ENCODE measurements around the gene CDH8. TPM values are rescaled to one million over a fixed set of nuclear protein-coding genes. Genes with fewer than 3 reads are reported as not detected.
A peak's percentile ranks its signal among the peaks of the same experiment; 100 is the strongest.
"Not testable (repeated sequence)": the region's sequence is repeated elsewhere in the genome, so short reads cannot be mapped to it uniquely, and the experiment has no call there.

The CDH8 gene
- total and polyA plus RNA-seq, 4 donors = 0.02 to 3.1 (median 0.30) TPM

- no peak for DNase-seq
- no peak for ATAC-seq (ENCODE audit: insufficient read depth, low FRiP score)
- Histone ChIP-seq H3K27ac (ENCODE audit: low read depth in 1 of 2, low read length in 1 of 2) (no peak overlapping the region), H3K4me3 (no peak overlapping the region), H3K36me3 (ENCODE audit: control insufficient read depth in 4 of 4, insufficient read depth in 4 of 4, low read length in 4 of 4) (no peaks in the 10 kb centered on the region), H3K9ac (ENCODE audit: insufficient read depth in 1 of 2, low read length in 2 of 2) (no peak overlapping the region), H3K4me1 (ENCODE audit: control insufficient read depth in 5 of 5, insufficient read depth in 5 of 5, low read length in 5 of 5) (no peaks in the 10 kb centered on the region), H3K27me3 (ENCODE audit: control insufficient read depth in 3 of 3, insufficient read depth in 3 of 3, low read length in 2 of 3) (no peaks in the 10 kb centered on the region), H3K9me3 (ENCODE audit: control insufficient read depth in 4 of 4, insufficient read depth in 3 of 4, low read length in 3 of 4) (no peaks in the 10 kb centered on the region)
- no peak for TF ChIP-seq CTCF (IDR thresholded peaks at IDR 0.05; ENCODE audit: control extremely low read depth, extremely low read depth)
Observed at GRCh38 chr16:61715393-61715792, 320.8 kb downstream of the CDH8 start.

- Histone ChIP-seq H3K27ac (ENCODE audit: low read depth in 1 of 2, low read length in 1 of 2) (no peak overlapping the region), H3K4me1 (ENCODE audit: control insufficient read depth in 5 of 5, insufficient read depth in 5 of 5, low read length in 5 of 5) (no peaks in the 10 kb centered on the region), H3K36me3 (ENCODE audit: control insufficient read depth in 4 of 4, insufficient read depth in 4 of 4, low read length in 4 of 4) (no peaks in the 10 kb centered on the region), H3K9me3 (ENCODE audit: control insufficient read depth in 4 of 4, insufficient read depth in 3 of 4, low read length in 3 of 4) (no peaks in the 10 kb centered on the region), H3K27me3 (ENCODE audit: control insufficient read depth in 3 of 3, insufficient read depth in 3 of 3, low read length in 2 of 3) (no peaks in the 10 kb centered on the region), H3K9ac (ENCODE audit: insufficient read depth in 1 of 2, low read length in 2 of 2) (no peak overlapping the region), H3K4me3 (no peak overlapping the region)
- DNase-seq (no peak), ATAC-seq (ENCODE audit: insufficient read depth, low FRiP score) (no peak)
- 84 to 87% methylated on average over 5 of the region's 5 CpGs for WGBS, 2 donors
- TF ChIP-seq CTCF (IDR thresholded peaks at IDR 0.05; ENCODE audit: control extremely low read depth, extremely low read depth) = no peak
Observed at GRCh38 chr16:61713787-61714186, 322.5 kb downstream of the CDH8 start.

- H3K27me3 ChIP-seq (ENCODE audit: control insufficient read depth in 3 of 3, insufficient read depth in 3 of 3, low read length in 2 of 3); H3K27ac ChIP-seq (ENCODE audit: low read depth in 1 of 2, low read length in 1 of 2); H3K4me3 ChIP-seq; H3K9me3 ChIP-seq (ENCODE audit: control insufficient read depth in 4 of 4, insufficient read depth in 3 of 4, low read length in 3 of 4); ATAC-seq (ENCODE audit: insufficient read depth, low FRiP score); H3K4me1 ChIP-seq (ENCODE audit: control insufficient read depth in 5 of 5, insufficient read depth in 5 of 5, low read length in 5 of 5); H3K9ac ChIP-seq (ENCODE audit: insufficient read depth in 1 of 2, low read length in 2 of 2); DNase-seq; H3K36me3 ChIP-seq (ENCODE audit: control insufficient read depth in 4 of 4, insufficient read depth in 4 of 4, low read length in 4 of 4): not testable (repeated sequence)
- WGBS, 2 donors = 92 to 94% methylated on average over 4 of the region's 4 CpGs
Observed at GRCh38 chr16:61699640-61700039, 336.6 kb downstream of the CDH8 start.

- ATAC-seq (ENCODE audit: insufficient read depth, low FRiP score) (no peak), DNase-seq (peak in 2 of 3 donors; percentile 16 to 23)
- Histone ChIP-seq H3K4me3 (no peak overlapping the region), H3K27ac (ENCODE audit: low read depth in 1 of 2, low read length in 1 of 2) (no peak overlapping the region), H3K4me1 (ENCODE audit: control insufficient read depth in 5 of 5, insufficient read depth in 5 of 5, low read length in 5 of 5) (peaks cover 0 to 1% (median 0%) of the 10 kb centered on the region in 5 donors), H3K9me3 (ENCODE audit: control insufficient read depth in 4 of 4, insufficient read depth in 3 of 4, low read length in 3 of 4) (no peaks in the 10 kb centered on the region), H3K9ac (ENCODE audit: insufficient read depth in 1 of 2, low read length in 2 of 2) (no peak overlapping the region), H3K27me3 (ENCODE audit: control insufficient read depth in 3 of 3, insufficient read depth in 3 of 3, low read length in 2 of 3) (no peaks in the 10 kb centered on the region), H3K36me3 (ENCODE audit: control insufficient read depth in 4 of 4, insufficient read depth in 4 of 4, low read length in 4 of 4) (no peaks in the 10 kb centered on the region)
- WGBS, 2 donors = 65 to 68% methylated on average over 3 of the region's 3 CpGs
- no peak for TF ChIP-seq CTCF (IDR thresholded peaks at IDR 0.05; ENCODE audit: control extremely low read depth, extremely low read depth)
Observed at GRCh38 chr16:61684541-61684940, 351.7 kb downstream of the CDH8 start.
